Stimulated activated CD8-positive, alpha-beta memory T cell treated with anti-CD3 and anti-CD28 coated beads, Interleukin-15, amount 100 ng/mL, for 48 hours (primary cell): ENCODE data around the gene DMPK.
"Not testable (repeated sequence)": the region's sequence is repeated elsewhere in the genome, so short reads cannot be mapped to it uniquely, and the experiment has no call there.

Source experiments
- DNase-seq, 2 donors: peaks; one replicate each; pipeline ENCODE4 v3.0.0-alpha.2; 2020; ENCODE audit warnings: low read depth in 2 of 2

DMPK gene

DNA sequence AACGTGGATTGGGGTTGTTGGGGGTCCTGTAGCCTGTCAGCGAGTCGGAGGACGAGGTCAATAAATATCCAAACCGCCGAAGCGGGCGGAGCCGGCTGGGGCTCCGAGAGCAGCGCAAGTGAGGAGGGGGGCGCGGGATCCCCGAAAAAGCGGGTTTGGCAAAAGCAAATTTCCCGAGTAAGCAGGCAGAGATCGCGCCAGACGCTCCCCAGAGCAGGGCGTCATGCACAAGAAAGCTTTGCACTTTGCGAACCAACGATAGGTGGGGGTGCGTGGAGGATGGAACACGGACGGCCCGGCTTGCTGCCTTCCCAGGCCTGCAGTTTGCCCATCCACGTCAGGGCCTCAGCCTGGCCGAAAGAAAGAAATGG lies 12.5 kb downstream of the DMPK start:
- DNase-seq, result no peak

DNA sequence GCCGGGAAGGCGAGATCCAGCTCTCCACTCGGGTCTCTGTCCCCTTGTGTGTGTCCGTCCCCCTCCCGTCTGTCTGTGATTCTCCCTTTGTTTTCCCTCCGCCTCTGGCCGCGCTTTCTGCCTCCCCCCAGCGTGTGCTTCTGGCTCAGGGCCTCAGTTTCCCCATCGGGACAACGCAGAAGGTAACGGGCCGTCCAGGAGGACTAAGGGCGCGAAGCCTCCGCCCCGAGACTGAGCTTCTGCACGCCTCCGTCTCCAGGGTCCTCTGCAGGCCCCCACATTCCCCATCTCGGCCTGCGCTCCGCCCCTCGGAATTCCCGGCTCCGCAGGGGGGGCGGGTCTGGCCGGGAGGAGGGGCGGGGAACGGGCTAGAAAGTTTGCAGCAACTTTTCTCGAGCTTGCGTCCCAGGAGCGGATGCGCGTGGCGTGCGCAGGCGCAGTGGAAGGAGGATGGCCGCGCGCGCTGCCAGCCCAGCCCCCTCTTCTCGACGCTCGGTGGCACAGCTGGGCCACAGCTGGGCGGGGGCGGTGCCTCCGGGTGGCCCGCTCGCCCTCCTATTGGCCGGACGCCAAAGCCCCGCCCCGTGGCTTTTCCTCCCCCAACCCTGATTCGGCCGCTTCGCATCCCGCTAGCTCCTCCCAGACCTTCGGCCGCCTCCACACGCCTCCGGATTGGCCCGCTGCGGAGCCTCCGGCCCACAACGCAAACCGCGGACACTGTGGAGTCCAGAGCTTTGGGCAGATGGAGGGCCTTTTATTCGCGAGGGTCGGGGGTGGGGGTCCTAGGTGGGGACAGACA lies 13.1 kb downstream of the DMPK start, which contains the start of gene SIX5:
Gene SIX5, minus strand, starts transcription at position 269 of the 799 bp plus-strand sequence. CDS start 408 bp downstream, outside the sequence.
- peak; percentile 94 to 96 for DNase-seq

DNA sequence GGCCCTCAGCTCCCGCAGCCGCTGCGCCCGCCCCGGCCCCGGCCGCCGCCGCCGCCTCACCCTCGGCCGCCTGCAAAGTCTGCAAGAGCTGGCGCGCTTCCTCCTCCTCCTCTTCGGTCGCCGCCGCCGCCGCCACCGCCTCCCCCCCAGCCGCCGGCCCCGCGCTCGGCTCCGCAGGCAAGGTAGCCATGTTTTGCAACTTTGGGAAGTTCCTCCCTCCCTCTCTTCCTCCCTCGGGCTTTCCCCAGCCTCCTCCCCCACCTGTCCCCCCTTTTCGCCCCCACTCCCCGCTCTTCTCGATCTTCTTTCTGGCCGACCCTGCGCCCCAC lies 13.7 kb downstream of the DMPK start:
- DNase-seq, result no peak

DNA sequence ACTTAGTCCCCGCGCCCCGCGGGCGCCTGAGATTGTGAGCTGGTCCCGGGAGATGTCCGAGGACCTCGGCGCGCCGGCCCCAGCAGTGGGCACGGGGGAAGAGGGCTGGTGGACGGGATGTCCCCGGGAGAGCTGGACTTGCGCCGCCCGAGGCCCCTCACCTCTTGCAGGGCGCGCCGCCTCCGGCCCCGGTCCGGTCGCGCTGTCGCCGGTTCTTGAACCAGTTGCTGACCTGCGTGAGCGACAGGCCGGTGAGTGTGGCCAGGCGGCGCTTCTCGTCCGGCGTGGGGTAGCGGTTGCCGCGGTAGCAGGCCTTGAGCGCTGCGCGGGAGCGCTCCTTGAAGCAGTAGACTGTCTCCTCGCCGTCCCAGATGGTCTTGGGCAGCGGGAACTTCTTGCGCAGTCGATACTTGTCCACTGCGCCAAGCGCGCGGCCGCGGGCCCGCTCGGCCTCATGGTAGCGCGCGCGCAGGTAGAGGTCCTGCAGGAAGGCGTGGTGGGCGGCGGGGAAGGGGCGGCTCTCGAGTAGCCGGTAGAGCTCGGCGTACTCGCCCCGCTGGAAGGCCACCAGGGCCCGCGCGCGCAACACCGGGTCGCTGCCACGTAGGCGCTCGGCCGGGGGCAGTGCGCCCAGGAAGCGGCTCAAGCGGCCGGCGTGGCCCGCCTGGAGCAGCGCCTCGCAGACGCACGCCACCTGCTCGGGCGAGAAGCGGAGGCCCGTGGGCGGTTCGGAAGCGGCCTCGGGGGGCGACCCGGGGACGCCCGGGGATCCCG lies 14.2 kb downstream of the DMPK start:
- peak in 1 of 2 donors; percentile 12 for DNase-seq

DNA sequence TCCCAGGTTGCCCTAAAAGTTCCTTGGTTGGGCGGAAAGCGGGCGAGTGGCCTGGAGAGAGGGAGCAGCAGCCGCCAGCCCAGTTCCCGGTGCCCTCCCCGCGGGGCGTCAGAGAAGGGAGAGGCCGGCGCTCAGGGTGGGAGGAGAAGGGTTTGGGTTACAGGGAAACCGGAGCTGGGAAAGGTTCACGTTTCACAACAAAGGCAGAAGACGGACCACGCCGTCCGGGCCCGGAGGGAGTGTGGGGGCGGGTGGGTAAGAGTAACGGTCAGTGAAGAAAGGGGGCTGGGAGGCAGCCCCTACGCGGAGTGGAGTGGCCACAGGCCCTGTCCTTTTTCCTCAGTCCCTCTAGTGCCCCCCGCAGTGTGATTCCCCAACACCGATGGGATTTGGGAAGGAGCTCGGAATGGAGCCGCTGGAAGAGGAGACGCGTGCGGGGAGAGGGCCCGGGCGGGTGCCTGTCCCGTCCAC lies 14.8 kb downstream of the DMPK start:
- no peak for DNase-seq

DNA sequence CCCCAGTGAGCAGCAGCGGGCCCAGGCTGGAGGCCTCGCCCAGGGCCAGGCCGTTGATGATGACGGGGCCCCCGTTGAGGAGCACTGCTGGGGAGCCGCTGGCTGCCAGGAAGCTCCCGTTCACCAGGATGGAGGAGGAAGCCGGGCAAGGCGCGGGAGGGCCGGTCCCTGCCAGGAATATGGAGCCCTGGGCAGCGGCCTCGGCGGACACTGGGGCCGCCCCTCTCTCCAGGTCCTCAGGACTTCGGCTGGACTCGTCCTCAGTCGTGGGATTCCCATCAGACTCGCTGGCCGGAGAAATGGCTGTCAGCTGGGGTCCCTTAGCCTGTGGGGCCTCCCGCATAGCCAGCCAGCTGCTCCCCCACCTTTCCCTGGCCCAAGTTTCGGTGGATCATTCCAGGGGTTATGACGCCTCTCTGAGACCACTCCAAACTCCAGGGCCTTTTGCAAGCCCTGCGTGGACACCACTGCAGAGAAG lies 15.4 kb downstream of the DMPK start:
- no peak for DNase-seq

DNA sequence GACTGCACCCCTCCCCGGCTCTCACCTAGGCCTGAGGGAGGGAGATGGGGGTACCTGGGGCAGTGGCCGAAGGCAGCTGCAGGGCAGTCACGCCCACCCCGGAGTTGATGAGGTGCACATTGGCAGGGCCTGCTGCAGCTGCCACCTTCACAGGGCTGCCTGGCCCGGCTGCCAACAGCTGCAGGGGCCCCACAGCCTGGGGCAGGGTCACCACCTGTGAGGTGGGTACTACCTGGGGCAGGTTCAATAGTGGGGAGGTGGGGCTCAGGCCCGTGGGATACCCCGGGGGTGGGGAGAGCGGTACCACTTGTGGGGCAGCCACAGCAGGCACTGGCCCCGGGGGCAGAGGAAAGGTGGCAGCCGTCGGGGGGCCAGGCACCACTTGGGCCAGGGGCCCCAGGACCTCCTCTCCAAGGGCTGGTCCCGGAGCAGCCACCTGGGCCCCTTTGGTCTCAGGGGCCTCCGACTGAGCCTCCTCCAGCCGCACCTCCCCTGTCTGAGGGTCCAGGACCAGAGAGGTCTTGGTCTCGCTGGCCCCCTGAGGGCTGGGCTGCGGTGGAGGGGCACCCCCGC lies 15.9 kb downstream of the DMPK start:
- DNase-seq, result no peak

DNA sequence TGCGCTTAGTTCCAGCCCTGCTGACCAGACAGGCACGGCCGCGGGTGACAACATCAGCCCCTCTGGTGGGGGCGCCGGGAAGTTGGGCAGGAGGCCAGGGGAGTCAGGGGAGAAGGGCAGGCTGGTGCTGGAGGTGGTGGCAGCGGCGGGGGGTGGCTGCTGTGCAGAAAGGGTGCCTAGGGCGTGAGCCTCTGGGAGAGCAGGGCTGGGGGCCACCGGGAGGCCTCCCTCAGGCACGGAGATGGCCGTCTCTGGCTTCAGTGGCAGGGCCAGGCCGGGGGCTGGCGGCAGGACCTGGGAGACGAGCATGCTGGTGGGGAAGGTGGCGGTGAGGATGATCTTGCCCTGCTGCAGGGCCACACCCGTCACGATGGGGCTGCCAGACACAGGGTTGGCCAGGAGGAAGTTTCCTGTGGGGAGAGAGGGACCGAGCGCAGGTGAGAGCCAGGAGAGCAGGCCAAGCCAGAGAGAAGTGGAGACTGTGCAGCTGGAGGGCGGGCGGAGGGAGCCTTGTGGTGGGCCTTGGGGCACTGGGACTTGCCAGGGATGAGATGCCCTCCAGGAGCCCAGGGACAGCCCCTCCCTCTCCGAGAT lies 16.5 kb downstream of the DMPK start:
- DNase-seq, result no peak

DNA sequence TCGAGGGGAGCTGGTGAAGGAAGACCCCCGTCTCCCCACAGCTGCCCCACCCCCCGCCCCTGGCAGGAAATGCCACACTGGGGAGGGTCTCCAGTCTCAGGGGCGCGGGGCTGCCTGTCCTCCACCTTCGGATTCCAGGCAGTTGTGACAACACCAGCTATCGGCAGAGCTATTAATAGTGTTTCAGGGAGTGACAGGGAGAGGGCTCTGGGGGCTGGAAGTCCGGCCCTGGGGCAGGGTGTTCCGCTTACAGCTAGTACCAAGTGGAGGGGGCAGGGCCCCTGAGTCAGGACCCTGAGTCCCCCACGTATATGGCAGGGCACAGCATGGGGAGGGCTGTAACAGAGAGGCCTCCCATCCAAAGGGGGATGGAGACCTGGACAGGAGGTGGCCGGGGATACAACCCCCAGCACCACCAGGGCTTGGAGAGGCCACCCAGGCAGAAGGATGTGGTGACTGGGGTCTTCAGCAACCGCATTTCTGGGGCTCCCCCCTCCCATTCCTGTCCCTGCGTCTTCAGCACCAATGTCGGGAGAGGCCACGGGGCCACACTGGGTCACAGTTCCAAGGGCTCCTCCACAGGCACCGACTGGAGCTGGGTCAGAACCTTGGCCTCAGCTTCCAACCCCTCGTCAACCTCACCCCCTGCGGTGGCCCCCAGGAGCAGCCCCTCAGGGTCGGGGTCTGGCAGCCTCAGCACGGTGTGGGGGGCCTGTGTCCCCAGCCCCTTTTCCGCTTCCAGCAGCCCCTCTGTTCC lies 17.2 kb downstream of the DMPK start:
- no peak for DNase-seq

DNA sequence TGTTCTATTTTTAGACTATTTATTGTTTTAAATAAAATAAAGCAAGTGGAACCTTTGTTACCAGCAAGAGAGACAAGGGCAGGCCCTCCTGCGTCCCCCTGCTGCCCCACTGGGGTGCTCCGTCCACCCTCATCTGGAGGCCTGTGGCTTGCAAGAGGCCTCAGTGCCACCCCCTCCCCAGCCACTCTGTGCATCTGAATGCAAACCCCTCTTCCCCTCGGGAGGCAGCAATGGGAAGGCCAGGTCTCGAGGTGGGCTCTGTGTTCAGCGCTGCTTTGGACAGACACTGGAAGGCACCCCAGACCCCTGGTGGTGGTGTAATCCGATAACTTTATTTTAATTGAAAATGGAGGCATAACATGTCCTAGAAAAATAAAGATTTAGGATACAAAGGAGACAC lies 17.8 kb downstream of the DMPK start:
- no peak for DNase-seq

DNA sequence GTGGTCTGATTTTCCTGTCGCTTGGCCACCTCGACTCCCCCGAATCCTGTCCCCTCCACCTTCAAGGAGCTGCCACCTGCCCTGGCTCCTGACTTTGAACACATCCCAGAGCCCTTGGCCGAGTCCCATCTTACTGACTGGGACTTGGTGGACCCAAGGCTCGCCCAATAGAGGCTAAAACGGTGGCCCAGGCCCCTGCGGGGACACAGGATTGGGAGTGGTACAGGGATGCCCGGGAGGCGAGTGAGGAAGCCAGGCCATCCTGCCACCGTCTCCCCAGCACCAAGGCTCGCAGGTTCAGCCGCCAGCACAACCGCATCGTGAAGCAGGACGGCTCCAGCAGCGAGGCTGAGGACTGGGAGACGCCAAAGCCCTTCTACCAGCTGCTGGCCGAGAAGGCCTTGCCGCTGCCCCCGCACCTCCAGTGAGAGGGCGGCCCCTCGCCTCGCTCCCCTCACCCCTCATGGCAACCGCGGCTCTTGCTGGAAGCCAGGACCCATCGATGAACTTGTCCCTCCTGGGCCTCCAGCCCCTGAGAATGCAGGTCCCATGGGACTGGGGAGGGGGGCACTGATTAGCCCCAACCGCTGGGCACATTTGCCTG lies 18.5 kb downstream of the DMPK start:
- DNase-seq, result no peak

DNA sequence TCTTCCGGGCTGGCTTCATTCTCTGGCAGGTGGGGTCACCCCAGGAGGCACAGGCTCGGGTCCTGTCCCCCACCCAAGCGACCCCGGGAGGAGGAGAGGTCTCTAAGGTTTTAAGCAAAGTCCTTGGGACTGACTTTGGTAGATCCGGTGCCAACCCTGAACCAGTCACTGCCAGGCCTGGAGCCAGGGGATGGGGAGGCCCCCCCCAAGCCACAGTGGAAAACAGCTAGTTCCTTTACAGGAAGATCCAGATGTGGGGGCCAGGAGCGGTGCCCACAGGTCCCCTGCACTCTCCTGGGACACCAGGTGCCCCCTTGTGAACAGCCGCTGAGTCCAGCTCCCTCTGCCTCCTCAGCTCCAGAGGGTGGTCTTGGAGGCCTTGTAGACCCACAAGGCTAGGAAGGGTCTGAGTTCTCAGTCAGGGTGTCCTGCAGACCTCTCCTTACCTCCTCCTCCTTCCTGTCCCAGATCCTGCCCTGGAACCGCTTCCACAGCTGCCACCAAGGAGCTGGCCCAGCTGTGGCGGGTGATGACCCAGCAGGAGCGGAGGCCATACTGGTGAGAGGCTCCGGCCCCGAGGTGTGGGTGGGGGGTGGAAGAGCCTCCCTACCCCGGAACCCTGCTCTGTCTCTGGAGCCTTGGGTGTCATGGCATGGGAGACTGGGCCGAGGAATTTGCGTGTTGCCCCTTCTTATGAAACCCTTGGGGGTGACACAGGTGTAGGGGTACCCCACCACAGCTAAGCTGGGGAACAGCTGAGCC lies 19.2 kb downstream of the DMPK start:
- DNase-seq, result no peak

DNA sequence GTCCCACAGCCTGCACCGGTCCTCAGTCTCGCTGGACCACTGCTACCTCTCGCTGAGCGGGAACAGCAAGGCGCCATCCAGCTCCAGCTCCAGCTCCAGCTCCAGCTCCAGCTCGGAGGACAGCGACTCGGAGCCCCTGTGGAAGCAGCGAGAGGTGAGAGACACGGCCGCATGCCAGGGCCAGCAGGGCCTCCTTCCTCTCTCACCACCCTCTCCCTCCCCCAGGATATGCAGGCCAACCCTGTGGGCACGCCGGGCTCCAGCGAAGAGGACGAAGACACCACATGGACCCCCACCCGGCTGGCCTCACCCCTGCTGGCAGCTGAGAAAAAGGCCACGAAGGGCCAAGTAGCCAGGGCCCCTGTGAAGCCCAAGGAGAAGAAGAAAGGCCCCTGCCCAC lies 20.6 kb downstream of the DMPK start:
- no peak for DNase-seq

DNA sequence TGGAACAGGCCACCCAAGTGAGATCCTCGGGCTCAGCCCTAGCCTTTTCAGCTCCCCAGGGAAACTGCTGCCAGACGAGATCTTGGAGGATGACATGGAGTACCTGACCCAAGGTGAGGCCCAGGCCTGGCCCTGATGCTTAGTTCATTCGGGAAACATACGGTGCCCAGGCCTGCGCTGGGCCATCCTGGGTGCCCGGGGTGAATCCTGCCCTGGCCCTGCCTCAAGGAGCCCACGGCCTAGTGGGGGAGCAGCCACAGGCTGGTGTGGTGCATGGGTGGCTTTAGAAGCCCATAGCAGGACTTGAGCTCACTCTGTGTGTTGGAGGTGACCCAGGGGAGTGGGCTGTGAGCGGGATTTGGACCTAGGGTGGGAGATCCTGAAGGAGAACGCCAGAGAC lies 23.4 kb downstream of the DMPK start:
- no peak for DNase-seq

DNA sequence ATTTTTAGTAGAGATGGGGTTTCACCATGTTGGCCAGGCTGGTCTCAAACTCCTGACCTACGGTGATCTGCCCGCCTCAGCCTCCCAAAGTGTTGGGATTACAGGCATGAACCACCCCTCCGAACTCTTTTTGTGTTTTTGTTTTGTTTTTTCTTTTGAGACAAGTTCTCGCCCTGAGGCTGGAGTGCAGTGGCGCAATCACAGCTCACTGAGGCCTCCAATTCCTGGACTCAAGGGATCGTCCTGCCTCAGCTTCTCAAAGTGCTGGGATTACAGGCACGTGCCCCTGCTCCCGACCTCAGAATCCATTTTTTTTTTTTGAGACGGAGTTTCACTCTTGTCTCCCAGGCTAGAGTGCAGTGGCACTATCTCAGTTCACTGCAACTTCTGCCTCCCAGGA lies 24.6 kb downstream of the DMPK start:
- no peak for DNase-seq

DNA sequence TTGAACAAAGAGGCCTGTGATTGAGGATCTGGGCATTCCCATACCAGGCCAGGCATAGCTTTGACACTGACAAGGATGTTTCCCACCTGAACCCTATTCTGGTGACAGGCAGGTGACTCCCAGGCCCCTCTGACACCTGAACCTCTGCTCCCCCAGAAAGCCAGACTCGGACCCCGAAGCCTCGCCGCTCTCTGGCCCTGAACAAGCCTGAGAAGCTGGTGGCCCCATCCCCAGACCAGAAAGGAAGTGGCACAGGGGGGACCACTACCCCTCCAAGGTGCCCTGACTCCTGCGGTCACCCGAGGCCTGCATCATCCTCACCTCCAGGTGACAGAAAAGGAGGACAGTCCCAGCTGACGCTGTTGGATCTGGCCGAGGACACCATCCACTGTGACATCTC lies 28.0 kb downstream of the DMPK start:
- no peak for DNase-seq

DNA sequence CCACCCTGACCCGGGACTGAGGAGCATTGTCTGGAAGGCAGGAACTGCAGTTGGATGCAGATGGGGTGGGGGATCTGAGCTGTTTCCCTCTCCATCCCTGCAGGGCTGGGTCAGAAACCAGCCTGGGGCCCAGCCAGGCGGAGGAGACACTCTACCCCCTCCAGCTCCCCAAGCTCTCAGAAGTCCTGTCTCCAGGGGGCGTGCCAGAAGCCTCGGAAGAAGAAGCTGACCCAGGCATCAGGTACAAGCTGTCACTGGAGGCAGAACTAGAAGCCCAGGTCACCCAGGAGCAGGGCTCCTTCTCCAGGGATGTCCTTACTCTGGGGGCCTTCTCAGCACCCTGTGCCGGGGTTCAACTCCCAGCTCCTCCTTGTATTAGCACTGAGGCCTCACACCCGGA lies 28.7 kb downstream of the DMPK start:
- DNase-seq, result no peak

DNA sequence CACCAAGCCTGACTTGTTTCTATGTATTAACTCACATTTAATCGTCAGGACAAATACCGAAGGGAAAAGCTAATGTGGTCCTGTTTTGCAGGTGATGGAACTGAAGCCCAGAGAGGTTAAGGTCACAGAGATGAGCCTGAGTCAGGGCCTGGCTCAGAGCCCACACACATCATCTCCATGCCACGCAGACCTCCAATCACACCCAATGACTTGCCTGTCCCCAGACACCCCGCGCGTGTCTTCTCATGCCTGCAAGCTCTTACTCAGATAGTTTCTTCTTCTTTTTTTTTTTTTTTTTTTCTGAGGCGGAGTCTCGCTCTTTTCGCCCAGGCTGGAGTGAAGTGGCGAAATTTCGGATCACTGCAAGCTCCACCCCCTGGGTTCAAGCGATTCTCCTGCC lies 29.7 kb downstream of the DMPK start:
- DNase-seq, result no peak

DNA sequence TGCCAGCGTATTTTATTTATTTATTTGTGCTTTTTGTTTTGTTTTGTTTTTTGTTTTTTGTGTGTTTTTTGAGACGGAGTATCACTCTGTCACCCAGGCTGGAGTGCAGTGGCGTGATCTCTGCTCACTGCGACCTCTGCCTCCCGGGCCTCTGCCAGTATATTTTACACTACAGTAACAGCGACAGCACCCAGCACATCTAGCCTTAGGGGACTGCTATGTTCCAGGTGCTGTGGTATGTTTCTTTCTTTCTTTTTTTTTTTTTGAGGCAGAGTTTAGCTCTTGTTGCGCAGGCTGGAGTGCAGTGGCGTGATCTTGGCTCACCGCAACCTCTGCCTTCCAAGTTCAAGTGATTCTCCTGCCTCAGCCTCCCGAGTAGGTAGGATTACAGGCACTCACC lies 30.8 kb downstream of the DMPK start:
- DNase-seq, result not testable (repeated sequence)

DNA sequence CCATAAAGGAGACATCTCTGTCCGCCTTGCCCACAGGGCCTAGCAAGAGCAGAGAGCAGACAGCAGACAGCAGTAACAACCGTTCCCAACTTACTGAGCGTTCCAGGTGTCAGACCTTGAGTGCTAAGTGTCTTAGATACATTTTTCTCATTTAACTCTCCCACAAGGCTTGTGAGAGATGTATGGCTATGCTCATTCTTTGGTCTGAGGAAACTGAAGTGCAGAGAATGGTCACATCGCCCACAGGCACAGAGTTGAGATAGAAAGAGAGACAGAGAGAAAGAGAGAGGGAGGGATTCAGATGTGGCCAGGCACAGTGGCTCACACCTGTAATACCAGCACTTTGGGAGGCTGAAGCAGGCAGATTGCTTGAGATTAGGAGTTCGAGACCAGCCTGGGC lies 34.8 kb downstream of the DMPK start:
- no peak for DNase-seq
